AG04449 (cell line): ENCODE data around the gene PALLD.
A peak's percentile ranks its signal among the peaks of the same experiment; 100 is the strongest.

Source experiments
- CTCF ChIA-PET: fragments of 350-600 bp; formaldehyde crosslinking; extraction: SDS; loops from one replicate; lab custom pipeline; 2021; ENCODE audit warnings: antibody characterized with exemption; lab: Yijun Ruan, JAX
- POLR2A ChIA-PET: fragments of 400-600, 350-600 bp; formaldehyde crosslinking; extraction: SDS; loops from one replicate; lab custom pipeline; 2020; ENCODE audit warnings: antibody characterized with exemption, inconsistent platforms; lab: Yijun Ruan, JAX
- DNase-seq: peaks from one replicate; pipeline ENCODE4 v3.0.0-alpha.2; 2010; ENCODE audit warnings: low read depth, low spot score
- H3K4me3 ChIP-seq: 2 replicates; pipeline ENCODE4 v1.5.1; 2011; ENCODE audit warnings: low read depth, mild to moderate bottlenecking, control low read depth, low read length
- CTCF ChIP-seq: IDR thresholded peaks from one replicate; pipeline ENCODE4 v1.5.1; 2011; ENCODE audit warnings: mild to moderate bottlenecking, moderate library complexity, low read length, control low read depth, inconsistent platforms; ENCODE audit not compliant: insufficient read depth; ENCODE audit errors: missing control alignments

PALLD gene

DNA sequence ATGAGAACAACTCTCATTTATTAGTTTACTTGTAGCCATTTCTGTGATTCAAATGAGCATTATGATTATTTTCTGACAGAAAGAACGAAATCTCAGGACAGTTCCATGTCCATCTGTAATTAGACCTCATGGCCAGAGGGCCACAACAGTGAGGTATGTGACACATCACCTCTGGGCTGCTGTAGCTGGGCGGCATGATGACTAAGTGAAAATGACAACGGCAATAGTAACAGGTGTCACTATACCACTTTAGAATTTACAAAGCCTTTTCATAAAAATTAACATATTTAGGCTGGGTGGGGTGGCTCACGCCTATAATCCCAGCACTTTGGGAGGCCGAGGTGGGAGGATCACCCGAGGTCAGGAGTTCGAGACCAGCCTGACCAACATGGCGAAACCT is 260.6 kb downstream of the PALLD start:
- no peak overlapping the region for H3K4me3 ChIP-seq
- ChIA-PET CTCF (interaction anchor here (0.9 kb wide), 1 partner anchor 46 kb away, joined by 3 read pairs; no protein-coding TSS in a partner anchor), POLR2A (interaction anchor here (1.2 kb wide), 1 partner anchor 59 kb away, joined by 3 read pairs; no protein-coding TSS in a partner anchor)
- no peak for TF ChIP-seq CTCF
- no peak for DNase-seq

- no peak for TF ChIP-seq CTCF
- no peak overlapping the region for H3K4me3 ChIP-seq
- ChIA-PET POLR2A (interaction anchor here (1.2 kb wide), 1 partner anchor 58 kb away, joined by 3 read pairs; no protein-coding TSS in a partner anchor), CTCF (no interaction called here)
- peak; percentile 88 for DNase-seq
These were observed 261.6 kb downstream of the PALLD start for GRCh38 chr4:168758351-168758876.

DNA sequence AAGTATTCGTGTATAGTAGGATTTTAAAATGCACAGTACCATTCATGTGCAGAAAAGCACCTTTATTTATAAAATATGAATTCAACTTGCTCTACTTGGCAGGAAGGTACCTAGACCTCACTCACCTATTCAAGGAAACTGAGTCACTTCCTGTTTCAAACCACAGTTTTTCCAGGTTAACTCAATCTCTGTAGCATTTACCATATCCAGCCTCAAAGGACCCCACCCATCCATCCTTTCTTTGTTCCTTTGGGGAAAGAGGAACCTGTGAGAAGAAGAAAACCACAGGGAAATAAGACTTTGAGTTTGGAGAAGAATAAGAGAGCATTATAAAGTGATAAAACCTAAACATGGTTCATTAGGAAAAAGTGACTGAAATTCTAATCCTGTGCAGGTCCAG is 262.5 kb downstream of the PALLD start:
- POLR2A ChIA-PET = no interaction called here
- TF ChIP-seq CTCF = no peak
- DNase-seq = no peak
- CTCF ChIA-PET = no interaction called here
- no peak overlapping the region for H3K4me3 ChIP-seq

- DNase-seq = no peak
- H3K4me3 ChIP-seq = no peak overlapping the region
- POLR2A ChIA-PET = no interaction called here
- CTCF ChIA-PET = no interaction called here
- no peak for TF ChIP-seq CTCF
These were observed 263.2 kb downstream of the PALLD start for GRCh38 chr4:168759959-168760527.

DNA sequence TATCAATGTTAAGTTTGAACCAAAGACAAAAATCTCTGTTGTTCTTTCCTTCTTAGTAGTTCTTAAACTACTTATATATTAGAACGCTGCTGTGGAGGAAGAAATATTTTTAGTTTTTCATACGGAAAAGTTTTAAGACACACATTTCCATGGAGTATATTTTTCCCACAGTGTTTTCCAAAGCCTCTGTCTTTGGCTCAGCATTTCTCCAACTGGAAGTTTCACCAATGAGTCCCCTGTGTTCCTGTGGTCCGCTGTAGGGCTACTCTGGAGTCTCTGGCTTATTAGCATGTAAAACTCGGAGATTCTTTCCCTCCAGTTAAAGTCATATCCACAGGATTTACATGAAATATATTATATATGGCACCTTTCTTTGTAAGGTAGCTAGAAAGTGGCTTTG is 264.2 kb downstream of the PALLD start:
- no peak overlapping the region for H3K4me3 ChIP-seq
- POLR2A ChIA-PET = no interaction called here
- CTCF ChIA-PET = no interaction called here
- no peak for DNase-seq
- TF ChIP-seq CTCF = no peak

GRCh38 chr4:168765322-168765721 is 268.5 kb downstream of the PALLD start:
- ChIA-PET POLR2A (no interaction called here), CTCF (no interaction called here)
- DNase-seq = no peak
- TF ChIP-seq CTCF = no peak
- no peak overlapping the region for H3K4me3 ChIP-seq
